Peyer's patch (tissue), 4 donors: ENCODE measurements around the gene PSMC3. TPM values are rescaled to one million over a fixed set of nuclear protein-coding genes. Genes with fewer than 3 reads are reported as not detected.

Experiments used
- DNase-seq, 3 donors: peaks; one replicate each; pipeline ENCODE4 v3.0.0-alpha.2; 2017 to 2019
- H3K27ac ChIP-seq, 4 donors: fragments of 200-600 bp; sonication (generic); one replicate each; pipeline ENCODE4 v1.5.1; 2016 to 2019
- H3K27me3 ChIP-seq, 2 donors: fragments of 200-600 bp; sonication (generic); one replicate each; pipeline ENCODE4 v1.5.1; 2019
- H3K36me3 ChIP-seq, 3 donors: fragments of 200-600 bp; sonication (generic); one replicate each; pipeline ENCODE4 v1.5.1; 2016 to 2019
- H3K4me1 ChIP-seq, 4 donors: fragments of 200-600 bp; sonication (generic); one replicate each; pipeline ENCODE4 v1.5.1; 2016 to 2019
- H3K4me3 ChIP-seq, 4 donors: fragments of 200-600 bp; sonication (generic); 1 replicate in 3 of 4; 2 replicates in 1 of 4; pipeline ENCODE4 v1.5.1; 2016 to 2019; ENCODE audit warnings: mild to moderate bottlenecking in 1 of 4
- H3K9me3 ChIP-seq, 4 donors: fragments of 200-600 bp; sonication (generic); one replicate each; pipeline ENCODE4 v1.5.1; 2016 to 2019; ENCODE audit warnings: mild to moderate bottlenecking in 1 of 4
- CTCF ChIP-seq, 6 experiments: fragments of 450-650 bp in 4 of 6; fragments of 200-600 bp in 2 of 6; sonication (generic) in 1 of 6; IDR thresholded peaks; one replicate each; pipeline ENCODE4 v1.5.1; 2017 to 2019; ENCODE audit warnings: antibody characterized with exemption in 6 of 6, mild to moderate bottlenecking in 3 of 6, moderate library complexity in 1 of 6
- POLR2A ChIP-seq, 2 donors: fragments of 450-650 bp; IDR thresholded peaks; one replicate each; pipeline ENCODE4 v1.5.1; 2017; ENCODE audit warnings: antibody characterized with exemption in 2 of 2, mild to moderate bottlenecking in 2 of 2, moderate library complexity in 2 of 2
- total RNA-seq, 4 donors: library from RNA; depleted of rRNA; stranded (reverse); fragments of >200 nt; gene quantifications; one replicate each; pipeline ENCODE4 v1.1.0, GENCODE V29; 2016

Gene PSMC3
- total RNA-seq, 4 donors from 2014 or later = 47.6 to 121 (median 70.9) TPM

GRCh38 chr11:47411884-47412746 lies 14.1 kb downstream of the PSMC3 start:
- TF ChIP-seq CTCF (IDR thresholded peaks at IDR 0.05) = peak; percentile 48 to 83 (median 67)
- TF ChIP-seq POLR2A (IDR thresholded peaks at IDR 0.05) = no peak
- Histone ChIP-seq H3K27me3 (no peaks in the 10 kb centered on the region), H3K9me3 (no peaks in the 10 kb centered on the region), H3K4me3 (no peak overlapping the region), H3K36me3 (peaks cover 0 to 28% (median 0%) of the 10 kb centered on the region in 3 donors), H3K27ac (no peak overlapping the region), H3K4me1 (peaks cover 0 to 38% (median 6%) of the 10 kb centered on the region in 4 donors)
- DNase-seq = peak; percentile 41 to 73 (median 67)

- no peak for DNase-seq
- TF ChIP-seq POLR2A (IDR thresholded peaks at IDR 0.05) = no peak
- TF ChIP-seq CTCF (IDR thresholded peaks at IDR 0.05) = no peak
- peaks cover 0 to 26% (median 0%) of the 10 kb centered on the region in 3 donors for H3K36me3 ChIP-seq
- H3K4me3 ChIP-seq = no peak overlapping the region
- no peaks in the 10 kb centered on the region for H3K9me3 ChIP-seq
- no peaks in the 10 kb centered on the region for H3K27me3 ChIP-seq
- peaks cover 0 to 36% (median 9%) of the 10 kb centered on the region in 4 donors for H3K4me1 ChIP-seq
- H3K27ac ChIP-seq = no peak overlapping the region
Measured at GRCh38 chr11:47410370-47411264, 15.6 kb downstream of the PSMC3 start.

- Histone ChIP-seq H3K27ac (peak overlapping the region; percentile 83 to 93 (median 88)), H3K36me3 (peaks cover 0 to 17% (median 0%) of the 10 kb centered on the region in 3 donors), H3K9me3 (no peaks in the 10 kb centered on the region), H3K4me3 (peak overlapping the region; percentile 72 to 82 (median 78)), H3K27me3 (no peaks in the 10 kb centered on the region), H3K4me1 (peaks cover 0 to 30% (median 9%) of the 10 kb centered on the region in 4 donors)
- TF ChIP-seq POLR2A (IDR thresholded peaks at IDR 0.05) = no peak
- DNase-seq = no peak
Measured at GRCh38 chr11:47409440-47410369, 16.5 kb downstream of the PSMC3 start.

- H3K27ac ChIP-seq = peak overlapping the region; percentile 83 to 93 (median 88)
- DNase-seq = no peak
- no peaks in the 10 kb centered on the region for H3K27me3 ChIP-seq
- H3K9me3 ChIP-seq = no peaks in the 10 kb centered on the region
- TF ChIP-seq CTCF (IDR thresholded peaks at IDR 0.05) (no peak), POLR2A (IDR thresholded peaks at IDR 0.05) (no peak)
- H3K4me3 ChIP-seq = peak overlapping the region; percentile 72 to 82 (median 78)
- peaks cover 0 to 11% (median 0%) of the 10 kb centered on the region in 3 donors for H3K36me3 ChIP-seq
- H3K4me1 ChIP-seq = peaks cover 0 to 30% (median 9%) of the 10 kb centered on the region in 4 donors
Measured at GRCh38 chr11:47408598-47409439, 17.4 kb downstream of the PSMC3 start.
